K562 (cell line): Measurements from ENCODE around the gene HDAC3. TPM values are rescaled to one million over a fixed set of nuclear protein-coding genes. Genes with fewer than 3 reads are reported as not detected.

ENCODE experiments used
- CUX1 ChIP-seq: fragments of 200-800 bp; sonication (Bioruptor generic); IDR thresholded peaks from 2 replicates; pipeline ENCODE4 v1.6.1; 2016; ENCODE audit warnings: missing genetic modification characterization, missing compliant biosample characterization
- DIDO1 ChIP-seq: fragments of 450-650 bp; IDR thresholded peaks from 2 replicates; pipeline ENCODE4 v1.6.1; 2016; ENCODE audit warnings: low read depth, missing biosample characterization, missing genetic modification characterization
- FOXK1 ChIP-seq: sonication (generic); formaldehyde crosslinking; IDR thresholded peaks from 2 replicates; pipeline ENCODE4 v1.8.0; 2022; ENCODE audit warnings: missing genetic modification reagents, mild to moderate bottlenecking, borderline replicate concordance
- SRSF7 ChIP-seq: fragments of 200-400 bp; formaldehyde crosslinking; optimal IDR thresholded peaks from 2 replicates; pipeline ENCODE3; 2017; ENCODE audit warnings: mild to moderate bottlenecking, low read depth, low read length
- ZBTB17 ChIP-seq: fragments of 450-650 bp; formaldehyde crosslinking; IDR thresholded peaks from 2 replicates; pipeline ENCODE4 v1.4.0; 2020; ENCODE audit warnings: mild to moderate bottlenecking
- ZNF184 ChIP-seq: sonication (generic); formaldehyde crosslinking; IDR thresholded peaks from 2 replicates; pipeline ENCODE4 v1.5.0; 2020; ENCODE audit warnings: missing genetic modification reagents
- ZSCAN32 ChIP-seq: fragments of 450-650 bp; formaldehyde crosslinking; IDR thresholded peaks from 2 replicates; pipeline ENCODE4 v1.4.0; 2020; ENCODE audit warnings: mild to moderate bottlenecking, moderate library complexity
- ZZZ3 ChIP-seq: fragments of 450-650 bp; IDR thresholded peaks from 2 replicates; pipeline ENCODE4 v1.6.1; 2016; ENCODE audit warnings: antibody characterized with exemption, mild to moderate bottlenecking, moderate library complexity
- polyA plus RNA-seq, 8 experiments: library from polyadenylated mRNA; depleted of rRNA in 4 of 8; stranded (reverse) in 5 of 8; unstranded in 3 of 8; fragments of >200 nt; fragmentation: Nextera tagmentation in 2 of 8; fragmentation: Illumina TruSeq in 1 of 8; extraction: Ambion mirVana in 2 of 8; extraction: Trizol in 1 of 8; gene quantifications; 2 replicates each; pipeline versions ENCODE4 v1.2.1 to v1.2.3, GENCODE V29; 2011 to 2014; ENCODE audit warnings: inconsistent platforms in 1 of 8, missing spikeins in 1 of 8
- total RNA-seq, 7 experiments: library from RNA; depleted of rRNA in 6 of 7; stranded (reverse); fragments of >200 nt in 6 of 7; fragmentation: Illumina TruSeq in 2 of 7; extraction: Trizol in 2 of 7; gene quantifications; 2 replicates each; pipeline versions ENCODE4 v1.2.1 to v1.2.3, GENCODE V29; 2011 to 2021; ENCODE audit warnings: low replicate concordance in 1 of 7
- TF ChIP-seq, protein P1 (sequence below), 2 experiments: fragments of 450-650 bp in 1 of 2; sonication (generic) in 1 of 2; formaldehyde crosslinking in 1 of 2; IDR thresholded peaks; 2 replicates each; pipeline versions ENCODE4 v1.7.1 to v1.9.0; 2016 to 2022; ENCODE audit warnings: inconsistent platforms in 1 of 2, mild to moderate bottlenecking in 1 of 2, missing genetic modification reagents in 1 of 2

Gene HDAC3
- total and polyA plus RNA-seq, 9 of the 15 experiments (the other 6 are each of a cell fraction or from before 2014, with no cell fraction given): 89.7 to 191 (median 119) TPM

DNA sequence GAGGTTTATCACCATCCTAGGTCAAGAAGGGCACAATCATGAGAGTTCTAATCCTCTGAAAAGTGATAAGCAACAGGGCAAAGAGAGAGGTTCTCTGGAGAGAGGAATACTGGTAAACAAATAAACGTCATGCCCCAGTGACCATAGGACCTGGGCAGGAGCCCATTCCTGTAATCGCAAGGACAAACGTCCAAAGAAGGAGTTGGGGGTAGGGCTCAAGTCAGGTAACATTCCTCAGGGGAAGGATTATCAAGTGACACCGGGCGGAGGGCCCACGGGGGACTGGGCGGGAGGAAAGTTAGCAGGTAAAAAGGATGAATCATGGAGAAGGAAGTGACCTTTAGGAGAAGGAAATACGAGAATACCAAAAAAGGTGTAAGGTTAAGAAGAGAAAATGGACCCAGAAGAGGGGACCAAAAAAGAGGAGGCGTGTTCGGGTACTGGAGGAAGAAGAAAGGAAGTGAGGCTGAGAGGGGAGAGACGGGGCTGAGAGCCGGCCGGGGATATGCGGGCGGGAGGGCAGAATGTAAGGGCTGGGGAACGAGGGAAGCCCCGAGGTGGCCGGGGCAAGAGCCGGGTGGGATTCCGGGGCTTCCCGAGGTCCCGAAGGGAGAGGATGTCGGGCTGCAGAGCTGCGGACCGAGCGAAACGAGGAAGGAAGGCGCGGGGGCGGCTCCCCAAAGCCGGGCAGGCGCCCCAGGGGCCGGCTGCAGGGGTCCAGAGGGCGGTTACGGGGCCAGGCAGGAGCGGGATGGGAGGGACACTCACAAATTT, 18.4 kb downstream of the HDAC3 start (continued):
- TF ChIP-seq DIDO1 (tag): no peak
- TF ChIP-seq CUX1 (CRISPR knock-in tag): no peak
- TF ChIP-seq, protein P1, sequence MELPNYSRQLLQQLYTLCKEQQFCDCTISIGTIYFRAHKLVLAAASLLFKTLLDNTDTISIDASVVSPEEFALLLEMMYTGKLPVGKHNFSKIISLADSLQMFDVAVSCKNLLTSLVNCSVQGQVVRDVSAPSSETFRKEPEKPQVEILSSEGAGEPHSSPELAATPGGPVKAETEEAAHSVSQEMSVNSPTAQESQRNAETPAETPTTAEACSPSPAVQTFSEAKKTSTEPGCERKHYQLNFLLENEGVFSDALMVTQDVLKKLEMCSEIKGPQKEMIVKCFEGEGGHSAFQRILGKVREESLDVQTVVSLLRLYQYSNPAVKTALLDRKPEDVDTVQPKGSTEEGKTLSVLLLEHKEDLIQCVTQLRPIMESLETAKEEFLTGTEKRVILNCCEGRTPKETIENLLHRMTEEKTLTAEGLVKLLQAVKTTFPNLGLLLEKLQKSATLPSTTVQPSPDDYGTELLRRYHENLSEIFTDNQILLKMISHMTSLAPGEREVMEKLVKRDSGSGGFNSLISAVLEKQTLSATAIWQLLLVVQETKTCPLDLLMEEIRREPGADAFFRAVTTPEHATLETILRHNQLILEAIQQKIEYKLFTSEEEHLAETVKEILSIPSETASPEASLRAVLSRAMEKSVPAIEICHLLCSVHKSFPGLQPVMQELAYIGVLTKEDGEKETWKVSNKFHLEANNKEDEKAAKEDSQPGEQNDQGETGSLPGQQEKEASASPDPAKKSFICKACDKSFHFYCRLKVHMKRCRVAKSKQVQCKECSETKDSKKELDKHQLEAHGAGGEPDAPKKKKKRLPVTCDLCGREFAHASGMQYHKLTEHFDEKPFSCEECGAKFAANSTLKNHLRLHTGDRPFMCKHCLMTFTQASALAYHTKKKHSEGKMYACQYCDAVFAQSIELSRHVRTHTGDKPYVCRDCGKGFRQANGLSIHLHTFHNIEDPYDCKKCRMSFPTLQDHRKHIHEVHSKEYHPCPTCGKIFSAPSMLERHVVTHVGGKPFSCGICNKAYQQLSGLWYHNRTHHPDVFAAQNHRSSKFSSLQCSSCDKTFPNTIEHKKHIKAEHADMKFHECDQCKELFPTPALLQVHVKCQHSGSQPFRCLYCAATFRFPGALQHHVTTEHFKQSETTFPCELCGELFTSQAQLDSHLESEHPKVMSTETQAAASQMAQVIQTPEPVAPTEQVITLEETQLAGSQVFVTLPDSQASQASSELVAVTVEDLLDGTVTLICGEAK (IDR thresholded peaks at IDR 0.05): peak; percentile 87
- TF ChIP-seq, protein P1 (CRISPR knock-in tag; IDR thresholded peaks at IDR 0.05): no peak
- no peak for TF ChIP-seq FOXK1 (CRISPR knock-in tag)
- no peak for TF ChIP-seq ZZZ3
- TF ChIP-seq SRSF7: no peak
- no peak for TF ChIP-seq ZNF184 (CRISPR knock-in tag)
- TF ChIP-seq ZBTB17 (CRISPR knock-in tag): no peak
- no peak for TF ChIP-seq ZSCAN32
